ENCODE data around the gene FHDC1. TPM values are rescaled to one million over a fixed set of nuclear protein-coding genes. Genes with fewer than 3 reads are reported as not detected.

FHDC1 gene
- total RNA-seq, 1 donor from 2014 or later = 1.5 TPM

DNA sequence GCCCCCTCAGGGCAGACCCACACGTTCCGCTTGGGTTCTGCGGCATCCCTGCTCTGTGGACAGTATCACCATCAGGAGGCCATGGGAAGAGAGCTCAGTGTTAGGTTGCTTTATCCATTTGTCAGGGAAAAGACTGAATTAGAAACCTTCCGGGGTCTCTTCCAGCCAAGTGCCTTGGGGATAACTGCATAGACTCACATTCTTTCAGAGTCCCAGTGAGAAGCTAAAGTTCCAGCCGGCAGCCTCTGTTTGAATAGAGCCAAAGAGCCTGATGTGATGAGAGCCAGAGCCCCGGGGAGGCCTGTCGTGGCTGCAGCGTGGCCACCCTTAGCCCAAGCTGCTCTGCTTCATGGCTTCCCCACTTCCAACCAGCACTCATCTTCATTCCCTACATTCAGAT lies 85.2 kb downstream of the FHDC1 start:
- H3K4me1 ChIP-seq (ENCODE audit: insufficient read depth, low read length) = no peaks in the 10 kb centered on the region
- no peaks in the 10 kb centered on the region for H4K20me1 ChIP-seq (ENCODE audit: insufficient read depth, low read length)
- Mint-ChIP-seq H3K4me1 (ENCODE audit: low read depth, unreplicated experiment) (no peaks in the 10 kb centered on the region), H3K9me3 (ENCODE audit: unreplicated experiment) (peaks cover 6% of the 10 kb centered on the region), H3K27me3 (ENCODE audit: low read depth, unreplicated experiment) (peaks cover 37% of the 10 kb centered on the region), H3K27ac (ENCODE audit: unreplicated experiment) (no peak overlapping the region), H3K36me3 (ENCODE audit: low read depth, unreplicated experiment) (no peaks in the 10 kb centered on the region), H3K4me3 (ENCODE audit: unreplicated experiment) (no peak overlapping the region)
- no peaks in the 10 kb centered on the region for H3K79me2 ChIP-seq (ENCODE audit: insufficient read depth, low read length)
- no peak overlapping the region for H2AFZ ChIP-seq (ENCODE audit: low read depth, low read length)
- FAIRE-seq (no peak), DNase-seq (ENCODE audit: low read depth) (no peak)
- TF ChIP-seq CTCF (IDR thresholded peaks at IDR 0.05; ENCODE audit: insufficient read depth, low read depth, low read length) (no peak), EZH2 (IDR thresholded peaks at IDR 0.05; ENCODE audit: insufficient read depth, low read length) (no peak)
- no peak overlapping the region for H3K27ac ChIP-seq (ENCODE audit: low read depth, low read length)
- H3K9ac ChIP-seq (ENCODE audit: low read length) = no peak overlapping the region
- H3K4me3 ChIP-seq (ENCODE audit: insufficient read depth, low read depth, low read length) = no peak overlapping the region
- peaks cover 3% of the 10 kb centered on the region for H3K27me3 ChIP-seq (ENCODE audit: insufficient read depth, low read length)
- H3K9me3 ChIP-seq (ENCODE audit: insufficient read depth, low read depth, low read length) = no peaks in the 10 kb centered on the region
- no peaks in the 10 kb centered on the region for H3K36me3 ChIP-seq (ENCODE audit: insufficient read depth, low read length)
- H3K4me2 ChIP-seq (ENCODE audit: low read length) = no peak overlapping the region

DNA sequence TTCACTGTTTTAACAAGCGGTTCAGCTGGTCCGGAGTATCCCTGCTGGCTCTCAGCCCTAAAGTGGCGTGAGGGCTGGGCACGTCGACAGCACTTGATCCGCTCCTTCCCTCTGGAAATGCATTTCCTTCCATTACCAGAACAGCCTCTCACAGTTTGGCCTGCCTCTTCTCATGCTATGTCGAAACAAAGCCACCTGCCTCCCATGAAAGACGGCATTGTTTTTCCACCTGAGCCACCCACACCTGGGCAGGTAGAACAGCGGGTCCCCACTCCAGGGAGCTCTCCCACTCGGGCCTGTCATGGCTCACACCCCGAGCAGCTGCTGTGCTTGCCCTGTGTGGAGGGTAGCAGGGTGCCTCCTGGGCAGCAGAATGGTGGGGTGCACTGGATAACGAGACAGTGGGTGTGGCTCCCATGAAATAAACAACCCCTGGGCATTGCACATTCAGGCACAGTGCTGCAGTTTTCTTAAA lies 86.2 kb downstream of the FHDC1 start:
- Histone ChIP-seq H3K4me1 (ENCODE audit: insufficient read depth, low read length) (no peaks in the 10 kb centered on the region), H4K20me1 (ENCODE audit: insufficient read depth, low read length) (no peaks in the 10 kb centered on the region), H3K4me3 (ENCODE audit: insufficient read depth, low read depth, low read length) (no peak overlapping the region), H3K4me2 (ENCODE audit: low read length) (no peak overlapping the region), H3K79me2 (ENCODE audit: insufficient read depth, low read length) (no peaks in the 10 kb centered on the region), H3K27ac (ENCODE audit: low read depth, low read length) (no peak overlapping the region), H2AFZ (ENCODE audit: low read depth, low read length) (no peak overlapping the region), H3K27me3 (ENCODE audit: insufficient read depth, low read length) (peaks cover 2% of the 10 kb centered on the region), H3K9me3 (ENCODE audit: insufficient read depth, low read depth, low read length) (no peaks in the 10 kb centered on the region), H3K36me3 (ENCODE audit: insufficient read depth, low read length) (no peaks in the 10 kb centered on the region), H3K9ac (ENCODE audit: low read length) (no peak overlapping the region)
- DNase-seq (ENCODE audit: low read depth) (no peak), FAIRE-seq (no peak)
- Mint-ChIP-seq H3K4me1 (ENCODE audit: low read depth, unreplicated experiment) (no peaks in the 10 kb centered on the region), H3K9me3 (ENCODE audit: unreplicated experiment) (peaks cover 6% of the 10 kb centered on the region), H3K27ac (ENCODE audit: unreplicated experiment) (no peak overlapping the region), H3K4me3 (ENCODE audit: unreplicated experiment) (no peak overlapping the region), H3K27me3 (ENCODE audit: low read depth, unreplicated experiment) (peaks cover 36% of the 10 kb centered on the region), H3K36me3 (ENCODE audit: low read depth, unreplicated experiment) (no peaks in the 10 kb centered on the region)
- TF ChIP-seq CTCF (IDR thresholded peaks at IDR 0.05; ENCODE audit: insufficient read depth, low read depth, low read length) (no peak), EZH2 (IDR thresholded peaks at IDR 0.05; ENCODE audit: insufficient read depth, low read length) (no peak)

DNA sequence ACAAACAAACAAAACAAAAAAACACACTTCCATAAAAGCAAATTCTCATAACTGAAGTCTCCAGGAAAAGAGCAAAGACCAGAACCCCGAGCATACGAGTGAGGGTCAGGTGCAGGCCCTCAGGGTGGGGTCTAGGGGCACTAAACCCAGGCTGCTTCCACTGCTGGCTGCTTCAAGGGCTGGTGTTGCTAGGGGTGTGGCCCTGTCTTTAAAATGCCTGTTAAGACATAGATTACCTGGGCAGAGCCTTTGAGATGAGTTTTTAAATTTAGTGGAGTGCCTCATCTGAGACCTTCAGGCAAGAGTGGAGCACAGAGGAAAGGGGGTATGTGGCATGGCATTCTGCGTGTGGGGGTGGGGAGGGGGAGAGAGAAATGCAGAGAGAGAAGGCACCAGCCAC lies 87.0 kb downstream of the FHDC1 start:
- H3K27ac Mint-ChIP-seq (ENCODE audit: unreplicated experiment) = no peak overlapping the region
- no peak overlapping the region for H3K4me3 Mint-ChIP-seq (ENCODE audit: unreplicated experiment)
- no peak overlapping the region for H2AFZ ChIP-seq (ENCODE audit: low read depth, low read length)
- H3K4me1 ChIP-seq (ENCODE audit: insufficient read depth, low read length) = no peaks in the 10 kb centered on the region
- H3K9ac ChIP-seq (ENCODE audit: low read length) = no peak overlapping the region
- H4K20me1 ChIP-seq (ENCODE audit: insufficient read depth, low read length) = no peaks in the 10 kb centered on the region
- FAIRE-seq (no peak), DNase-seq (ENCODE audit: low read depth) (no peak)
- no peak overlapping the region for H3K4me3 ChIP-seq (ENCODE audit: insufficient read depth, low read depth, low read length)
- peaks cover 2% of the 10 kb centered on the region for H3K27me3 ChIP-seq (ENCODE audit: insufficient read depth, low read length)
- H3K4me2 ChIP-seq (ENCODE audit: low read length) = no peak overlapping the region
- no peaks in the 10 kb centered on the region for H3K4me1 Mint-ChIP-seq (ENCODE audit: low read depth, unreplicated experiment)
- H3K27me3 Mint-ChIP-seq (ENCODE audit: low read depth, unreplicated experiment) = peaks cover 35% of the 10 kb centered on the region
- peaks cover 3% of the 10 kb centered on the region for H3K9me3 Mint-ChIP-seq (ENCODE audit: unreplicated experiment)
- H3K27ac ChIP-seq (ENCODE audit: low read depth, low read length) = no peak overlapping the region
- TF ChIP-seq CTCF (IDR thresholded peaks at IDR 0.05; ENCODE audit: insufficient read depth, low read depth, low read length) = no peak
- no peak for TF ChIP-seq EZH2 (IDR thresholded peaks at IDR 0.05; ENCODE audit: insufficient read depth, low read length)
- H3K9me3 ChIP-seq (ENCODE audit: insufficient read depth, low read depth, low read length) = no peaks in the 10 kb centered on the region
- no peaks in the 10 kb centered on the region for H3K79me2 ChIP-seq (ENCODE audit: insufficient read depth, low read length)
- no peaks in the 10 kb centered on the region for H3K36me3 ChIP-seq (ENCODE audit: insufficient read depth, low read length)
- H3K36me3 Mint-ChIP-seq (ENCODE audit: low read depth, unreplicated experiment) = no peaks in the 10 kb centered on the region

All from astrocyte (in vitro differentiated cells and primary cell).